GM19463 (cell line): ENCODE measurements around the gene RAB11A.
A peak's percentile ranks its signal among the peaks of the same experiment; 100 is the strongest.

Experiments used
- ATAC-seq: cut with Tn5 transposase; IDR thresholded peaks from one replicate; pipeline ENCODE4 v1.9.1; 2021; ENCODE audit warnings: mild to moderate bottlenecking, moderate library complexity; ENCODE audit not compliant: unreplicated experiment

RAB11A gene

GRCh38 chr15:65914981-65915925 is 46.0 kb downstream of the RAB11A start:
- ATAC-seq: no peak

- no peak for ATAC-seq
Observed at GRCh38 chr15:65916041-65916663, 46.9 kb downstream of the RAB11A start.

DNA sequence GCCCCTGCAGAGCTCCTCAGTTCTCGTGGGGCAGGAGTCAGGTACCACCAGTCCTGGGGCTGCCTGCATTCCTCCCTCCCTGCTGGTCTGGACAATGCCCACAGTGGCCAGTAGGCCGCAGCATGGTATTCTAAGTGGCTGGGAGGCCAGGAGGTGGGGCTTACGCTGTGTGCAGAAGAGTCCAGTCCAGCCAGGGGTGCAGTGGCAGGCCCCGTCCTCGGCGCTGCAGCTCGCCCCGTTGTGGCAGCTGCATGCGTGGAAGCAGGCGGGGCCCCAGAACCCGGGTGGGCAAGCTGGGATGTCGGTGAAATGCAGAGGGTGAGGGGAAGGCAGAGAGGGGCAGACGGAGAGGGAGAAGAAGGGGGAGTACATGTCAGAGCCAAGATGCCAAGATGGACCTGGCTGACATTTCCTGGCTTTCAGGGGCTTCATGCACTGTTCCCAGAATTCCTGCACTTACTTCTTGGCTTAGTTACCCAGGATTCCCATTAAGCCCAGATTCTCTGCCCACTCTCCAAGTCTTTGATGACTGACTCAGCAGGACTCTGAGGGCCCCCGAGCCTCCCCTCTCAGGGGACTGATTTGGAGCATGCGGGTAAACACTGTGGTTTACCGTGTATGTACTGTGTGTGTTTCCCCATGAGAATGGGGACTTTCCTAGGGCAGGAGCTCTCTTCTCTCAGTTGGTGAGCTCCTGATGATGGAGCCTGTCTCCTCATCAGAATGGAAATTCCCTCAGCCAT is 47.5 kb downstream of the RAB11A start:
- ATAC-seq: peak; percentile 57

DNA sequence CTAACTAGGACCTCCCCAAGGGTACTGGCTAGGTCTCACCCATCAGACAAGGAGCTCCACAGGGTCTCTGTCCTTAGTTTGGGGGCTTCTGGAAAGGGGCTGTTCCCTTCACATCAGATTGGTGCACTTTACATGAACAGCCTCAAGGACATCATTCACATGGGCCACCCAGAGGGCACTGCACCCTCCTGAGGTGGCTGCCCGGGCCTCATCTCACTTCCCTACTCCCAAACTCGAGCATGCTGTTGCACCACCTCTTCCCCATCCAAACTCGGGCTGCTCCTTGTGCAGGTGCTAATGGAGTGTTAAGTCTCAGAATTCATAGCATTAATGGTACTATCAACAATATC is 48.1 kb downstream of the RAB11A start:
- ATAC-seq: no peak

DNA sequence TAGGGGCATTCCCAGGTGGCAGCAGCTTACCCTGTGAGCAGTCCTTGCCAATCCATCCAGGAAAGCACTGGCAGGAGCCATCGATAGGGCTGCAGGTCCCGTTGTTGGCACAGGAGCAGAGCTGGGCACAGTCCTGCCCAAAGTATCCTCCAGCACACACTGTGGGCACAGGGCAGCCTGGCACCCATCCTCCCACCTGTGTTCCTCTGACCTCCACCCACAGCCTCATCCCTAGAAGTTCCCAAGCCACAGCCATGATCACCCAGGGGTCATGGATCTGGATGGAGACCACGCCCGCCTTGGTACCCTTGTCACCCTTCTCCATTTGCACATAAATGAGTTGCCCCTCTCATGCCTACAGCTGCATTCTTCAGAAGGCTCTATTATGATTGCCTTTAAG is 48.6 kb downstream of the RAB11A start:
- no peak for ATAC-seq

DNA sequence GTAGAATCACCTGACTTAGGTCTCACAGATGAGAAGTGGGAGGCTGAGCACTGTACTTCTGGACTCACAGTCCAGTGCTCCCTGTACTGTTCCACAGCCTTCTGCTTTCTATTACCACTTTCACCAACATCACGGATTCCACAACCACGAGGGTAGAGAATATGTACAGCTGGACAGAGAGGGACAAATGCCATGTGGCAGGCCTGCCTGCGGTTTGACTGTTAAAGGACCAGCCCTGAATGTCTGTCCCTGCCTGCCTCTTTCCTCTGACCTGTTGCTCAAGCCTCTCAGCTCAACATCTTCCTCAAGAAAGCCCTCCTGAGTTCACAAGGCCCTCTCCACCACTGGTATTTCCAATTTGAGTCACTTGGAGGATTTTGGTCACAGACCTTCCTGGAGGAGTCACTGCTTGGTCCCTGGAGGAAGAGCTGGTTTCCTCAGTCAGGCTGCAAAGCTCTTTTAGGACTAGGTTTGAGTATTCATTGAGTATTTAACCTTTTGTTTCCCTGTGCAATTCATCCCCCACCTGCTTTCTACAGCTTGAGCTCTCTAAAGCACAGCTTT is 49.1 kb downstream of the RAB11A start:
- no peak for ATAC-seq

- ATAC-seq: no peak
Observed at GRCh38 chr15:65918945-65919344, 49.7 kb downstream of the RAB11A start.

DNA sequence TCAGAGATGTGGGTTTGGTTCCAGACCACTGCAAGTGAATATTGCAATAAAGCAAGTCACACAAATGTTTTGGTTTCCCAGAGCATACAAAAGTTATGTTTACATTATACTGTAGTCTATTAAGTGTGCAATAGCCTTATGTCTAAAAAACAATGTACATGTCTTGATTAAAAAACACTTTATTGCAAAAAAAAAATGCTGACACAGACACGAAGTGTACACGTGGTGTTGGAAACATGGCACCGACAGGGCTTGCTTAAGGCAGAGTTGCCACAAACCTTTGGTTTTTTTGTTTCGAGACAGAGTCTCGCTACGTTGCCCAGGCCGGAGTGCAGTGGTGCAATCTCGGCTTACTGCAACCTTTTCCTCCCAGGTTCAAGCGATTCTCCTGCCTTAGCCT is 50.1 kb downstream of the RAB11A start:
- no peak for ATAC-seq

- ATAC-seq: no peak
Observed at GRCh38 chr15:65920121-65920520, 50.8 kb downstream of the RAB11A start.

- peak; percentile 35 for ATAC-seq
Observed at GRCh38 chr15:65920825-65921309, 51.6 kb downstream of the RAB11A start.

GRCh38 chr15:65921780-65922179 is 52.5 kb downstream of the RAB11A start:
- no peak for ATAC-seq

GRCh38 chr15:65922621-65923020 is 53.3 kb downstream of the RAB11A start:
- ATAC-seq: no peak

GRCh38 chr15:65923264-65923663 is 54.0 kb downstream of the RAB11A start:
- no peak for ATAC-seq

- no peak for ATAC-seq
Observed at GRCh38 chr15:65924004-65924403, 54.7 kb downstream of the RAB11A start.

- ATAC-seq: no peak
Observed at GRCh38 chr15:65925338-65925737, 56.0 kb downstream of the RAB11A start.

DNA sequence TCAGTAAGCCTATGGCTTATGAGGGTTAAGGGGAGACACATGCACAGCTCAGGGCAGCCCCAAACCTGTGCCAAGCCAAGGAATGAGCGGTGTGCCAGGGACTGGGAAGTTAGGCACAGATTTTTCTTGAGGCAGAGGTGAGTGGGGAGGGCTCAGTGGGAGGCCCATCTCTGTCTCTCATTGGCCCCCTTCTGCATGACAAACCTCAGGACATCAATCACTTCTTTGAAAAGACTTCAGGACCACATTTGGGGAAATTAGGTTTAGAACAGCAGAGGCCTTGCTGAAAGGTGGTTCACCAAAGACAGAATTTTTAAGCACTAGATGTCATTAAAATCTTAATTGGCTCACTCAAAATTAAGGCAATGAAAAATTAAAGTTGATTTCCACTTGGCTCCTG is 57.2 kb downstream of the RAB11A start:
- no peak for ATAC-seq

- peak; percentile 84 for ATAC-seq
Observed at GRCh38 chr15:65926899-65927298, 57.6 kb downstream of the RAB11A start.

DNA sequence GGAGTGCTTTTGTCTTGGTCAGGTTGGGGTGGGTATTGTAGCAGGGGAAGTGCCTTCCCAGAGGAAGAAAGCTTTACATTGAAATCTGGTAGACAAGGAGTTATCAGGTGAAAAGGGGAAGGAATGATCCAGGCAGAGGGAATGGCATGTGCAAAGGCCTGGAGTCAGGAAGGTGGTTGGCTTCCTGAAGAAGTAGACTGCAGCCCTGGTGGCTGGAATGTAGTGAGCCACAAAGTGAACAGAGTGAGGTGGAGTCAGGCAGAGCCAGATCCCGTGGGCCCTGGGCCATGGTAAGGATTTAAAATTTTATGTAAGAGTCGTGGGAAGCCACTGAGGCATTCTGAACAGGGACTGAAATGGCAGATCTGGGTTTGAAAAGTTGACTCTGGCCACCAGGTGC is 58.3 kb downstream of the RAB11A start:
- ATAC-seq: no peak

GRCh38 chr15:65929573-65929972 is 60.3 kb downstream of the RAB11A start:
- no peak for ATAC-seq

DNA sequence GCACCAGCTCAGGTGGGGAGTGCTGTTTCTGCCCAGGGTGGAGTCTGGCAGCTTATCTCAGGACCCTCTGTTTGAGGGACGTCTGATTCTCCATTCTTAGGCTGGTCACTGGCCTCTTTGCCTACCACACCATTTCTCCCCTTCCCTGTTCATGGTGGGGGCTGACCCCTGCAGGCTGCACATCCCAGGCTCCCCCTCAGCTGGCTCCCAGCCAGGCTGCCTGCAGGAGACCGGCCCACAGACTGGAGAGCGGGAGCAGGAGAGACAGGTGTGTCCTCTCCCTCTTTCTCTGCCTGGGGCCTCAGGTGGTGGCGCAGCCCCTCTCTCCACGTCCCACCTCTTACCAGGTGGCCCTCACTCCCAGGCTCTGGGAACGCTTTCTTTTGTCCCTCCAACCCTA is 60.8 kb downstream of the RAB11A start:
- ATAC-seq: no peak

DNA sequence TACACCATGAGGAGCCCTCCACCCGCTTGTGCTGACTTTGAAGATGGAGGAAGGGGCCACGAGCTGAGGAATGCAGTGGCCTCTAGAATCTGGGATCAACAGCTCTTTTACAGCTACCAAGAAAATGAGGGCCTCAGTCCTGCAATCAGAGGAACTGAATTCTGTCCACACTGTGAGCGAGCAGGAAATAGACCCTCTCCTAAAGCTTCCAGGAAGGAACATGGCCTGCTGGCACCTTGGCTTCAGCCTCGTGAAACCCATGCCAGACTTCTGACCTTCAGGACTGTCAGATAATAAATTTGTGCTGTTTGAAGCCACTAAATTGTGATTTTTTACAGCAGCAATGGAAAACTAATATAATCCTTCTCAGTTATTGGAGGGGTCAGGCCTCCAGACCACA is 61.9 kb downstream of the RAB11A start:
- no peak for ATAC-seq
